Spleen (tissue), 7 donors: Measurements from ENCODE around the gene SIAH2.

Experiments used
- CTCF ChIP-seq, 11 experiments: fragments of 200-600 bp in 7 of 11; fragments of 450-650 bp in 4 of 11; sonication (generic) in 4 of 11; IDR thresholded peaks in 8 of 11; conservative IDR thresholded peaks in 3 of 11; 1 replicate in 7 of 11; 2 replicates in 4 of 11; pipeline versions ENCODE4 v1.4.0 to v1.8.0; 2016 to 2021; ENCODE audit warnings: antibody characterized with exemption in 11 of 11, inconsistent platforms in 4 of 11, mild to moderate bottlenecking in 1 of 11
- POLR2A ChIP-seq, 3 donors: fragments of 450-650 bp; IDR thresholded peaks; one replicate each; pipeline ENCODE4 v1.5.1; 2017; ENCODE audit warnings: antibody characterized with exemption in 3 of 3, mild to moderate bottlenecking in 1 of 3
- POLR2AphosphoS5 ChIP-seq, 3 donors: sonication (generic); formaldehyde crosslinking; IDR thresholded peaks; one replicate each; pipeline ENCODE4 v1.5.1; 2017; ENCODE audit warnings: antibody characterized with exemption in 3 of 3
- donor health status: DM: no; HTN: no; CAD: no; lungs with moderate emphysema.
- donor health status: DM: no; HTN: no; CAD: no.
- donor health status: DM: no; HTN: no; CAD: no.

GRCh38 chr3:150703756-150704344 is 59.1 kb downstream of the SIAH2 start, which contains the start of gene ERICH6:
- TF ChIP-seq CTCF (IDR thresholded peaks at IDR 0.05 in 8 of 11, conservative IDR thresholded peaks at IDR 0.05 in 3 of 11) (peak in 9 of 11 experiments; percentile 3 to 53 (median 38)), POLR2A (IDR thresholded peaks at IDR 0.05) (peak in 1 of 3 donors; percentile 41), POLR2AphosphoS5 (IDR thresholded peaks at IDR 0.05) (peak; percentile 78 to 85 (median 83))
